GM12874 (cell line): ENCODE data around the gene TRNT1.

ENCODE experiments used
- TF ChIP-seq, protein P1 (sequence below): IDR thresholded peaks from 2 replicates; pipeline ENCODE4 v1.5.1; 2011; ENCODE audit warnings: low read depth, mild to moderate bottlenecking, control low read depth, low read length, moderate library complexity; ENCODE audit not compliant: insufficient read depth

Gene TRNT1

DNA sequence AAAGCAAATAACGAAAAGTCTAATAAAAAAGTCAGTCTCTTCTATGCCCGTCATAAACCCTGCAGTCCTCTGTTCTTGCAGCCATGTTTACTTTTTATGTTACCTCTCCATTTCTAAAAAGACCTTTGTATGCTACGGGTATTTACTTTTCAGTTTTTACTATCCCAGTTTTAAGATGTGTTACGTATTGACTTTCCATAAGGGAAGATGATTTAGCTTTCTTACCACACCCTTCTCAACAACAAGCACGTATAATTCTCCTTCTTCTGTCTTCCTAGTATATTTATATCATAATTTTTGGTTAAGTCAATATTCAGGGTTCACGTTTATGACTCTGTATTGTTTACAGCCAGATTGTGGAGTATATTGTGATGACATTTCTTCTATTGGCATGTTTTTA lies 10.8 kb downstream of the TRNT1 start:
- TF ChIP-seq, protein P1, sequence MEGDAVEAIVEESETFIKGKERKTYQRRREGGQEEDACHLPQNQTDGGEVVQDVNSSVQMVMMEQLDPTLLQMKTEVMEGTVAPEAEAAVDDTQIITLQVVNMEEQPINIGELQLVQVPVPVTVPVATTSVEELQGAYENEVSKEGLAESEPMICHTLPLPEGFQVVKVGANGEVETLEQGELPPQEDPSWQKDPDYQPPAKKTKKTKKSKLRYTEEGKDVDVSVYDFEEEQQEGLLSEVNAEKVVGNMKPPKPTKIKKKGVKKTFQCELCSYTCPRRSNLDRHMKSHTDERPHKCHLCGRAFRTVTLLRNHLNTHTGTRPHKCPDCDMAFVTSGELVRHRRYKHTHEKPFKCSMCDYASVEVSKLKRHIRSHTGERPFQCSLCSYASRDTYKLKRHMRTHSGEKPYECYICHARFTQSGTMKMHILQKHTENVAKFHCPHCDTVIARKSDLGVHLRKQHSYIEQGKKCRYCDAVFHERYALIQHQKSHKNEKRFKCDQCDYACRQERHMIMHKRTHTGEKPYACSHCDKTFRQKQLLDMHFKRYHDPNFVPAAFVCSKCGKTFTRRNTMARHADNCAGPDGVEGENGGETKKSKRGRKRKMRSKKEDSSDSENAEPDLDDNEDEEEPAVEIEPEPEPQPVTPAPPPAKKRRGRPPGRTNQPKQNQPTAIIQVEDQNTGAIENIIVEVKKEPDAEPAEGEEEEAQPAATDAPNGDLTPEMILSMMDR, result no peak

DNA sequence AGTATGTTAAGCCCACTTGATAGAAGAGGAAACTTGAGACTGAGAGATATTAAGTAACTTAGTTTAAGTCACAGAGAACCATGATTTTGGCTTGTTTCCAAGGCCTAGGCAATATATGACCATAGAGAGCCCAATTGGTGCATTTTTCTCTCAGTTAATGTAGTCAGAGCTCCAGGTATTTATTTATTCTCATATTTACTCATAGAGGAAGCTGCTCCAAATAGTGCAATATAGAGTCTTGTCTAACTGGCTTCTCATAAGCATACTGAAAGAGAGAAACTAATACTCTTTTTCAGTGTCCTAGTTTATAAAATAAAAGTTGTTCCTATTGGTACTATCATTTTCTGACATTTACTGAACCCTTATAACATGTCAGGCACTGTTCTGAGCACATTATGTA lies 15.2 kb downstream of the TRNT1 start:
- TF ChIP-seq, protein P1, result no peak

DNA sequence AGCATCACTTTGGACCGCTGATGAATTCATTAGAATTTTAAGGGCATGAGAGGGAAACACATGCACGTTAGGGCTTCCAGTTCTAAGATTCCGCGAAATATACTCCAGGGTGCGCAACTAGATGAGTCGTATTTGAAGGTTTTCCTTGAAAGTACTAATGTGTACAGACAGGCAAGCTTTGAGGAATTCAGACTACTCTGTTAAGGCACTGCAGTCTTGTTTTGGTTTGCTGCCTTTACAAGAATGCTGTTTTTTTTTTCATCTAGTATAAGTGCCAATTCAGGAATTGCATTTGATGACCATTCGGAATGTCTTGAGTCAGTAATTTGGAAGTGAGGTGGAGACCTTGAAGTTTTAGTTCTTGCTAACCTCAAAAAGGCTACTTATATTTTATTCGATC lies 19.1 kb downstream of the TRNT1 start:
- TF ChIP-seq, protein P1, result no peak

DNA sequence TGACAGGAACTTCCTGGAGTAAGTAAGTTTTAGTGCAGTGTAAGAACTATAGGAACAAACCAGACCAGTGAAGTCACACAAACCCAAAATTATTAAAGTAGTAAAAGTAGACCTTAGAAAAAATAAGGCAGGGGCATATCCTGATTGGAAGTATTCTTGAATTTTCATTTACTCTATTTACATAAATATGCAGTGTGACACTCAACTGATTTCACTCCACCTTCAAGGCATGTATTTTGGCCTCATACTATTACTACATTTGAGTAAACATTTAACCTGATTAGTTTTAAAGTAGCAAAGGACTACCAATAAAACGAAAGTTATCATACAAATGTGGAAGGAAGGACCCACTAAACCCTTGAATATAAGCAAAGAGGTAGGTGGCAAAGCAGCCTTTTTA lies 22.8 kb downstream of the TRNT1 start:
- TF ChIP-seq, protein P1, result no peak

DNA sequence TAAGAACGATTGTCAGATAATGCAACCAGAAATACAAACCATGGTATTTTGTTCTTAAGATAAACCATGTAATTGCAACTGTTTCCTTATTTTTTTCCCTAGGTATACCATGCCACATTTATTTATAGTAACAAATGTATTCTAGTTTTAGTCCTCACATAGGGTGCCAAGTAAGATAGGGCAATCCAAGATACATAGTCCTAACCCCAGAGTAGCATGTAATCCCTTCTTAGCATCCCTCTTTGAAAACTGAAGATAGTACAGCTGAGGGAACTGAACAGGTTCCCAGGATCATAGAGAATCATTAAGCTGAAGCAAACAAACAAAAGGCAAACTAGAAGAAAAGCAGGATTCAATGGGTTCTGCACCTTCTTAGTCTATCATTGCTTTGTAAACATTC lies 24.8 kb downstream of the TRNT1 start:
- TF ChIP-seq, protein P1, result no peak

DNA sequence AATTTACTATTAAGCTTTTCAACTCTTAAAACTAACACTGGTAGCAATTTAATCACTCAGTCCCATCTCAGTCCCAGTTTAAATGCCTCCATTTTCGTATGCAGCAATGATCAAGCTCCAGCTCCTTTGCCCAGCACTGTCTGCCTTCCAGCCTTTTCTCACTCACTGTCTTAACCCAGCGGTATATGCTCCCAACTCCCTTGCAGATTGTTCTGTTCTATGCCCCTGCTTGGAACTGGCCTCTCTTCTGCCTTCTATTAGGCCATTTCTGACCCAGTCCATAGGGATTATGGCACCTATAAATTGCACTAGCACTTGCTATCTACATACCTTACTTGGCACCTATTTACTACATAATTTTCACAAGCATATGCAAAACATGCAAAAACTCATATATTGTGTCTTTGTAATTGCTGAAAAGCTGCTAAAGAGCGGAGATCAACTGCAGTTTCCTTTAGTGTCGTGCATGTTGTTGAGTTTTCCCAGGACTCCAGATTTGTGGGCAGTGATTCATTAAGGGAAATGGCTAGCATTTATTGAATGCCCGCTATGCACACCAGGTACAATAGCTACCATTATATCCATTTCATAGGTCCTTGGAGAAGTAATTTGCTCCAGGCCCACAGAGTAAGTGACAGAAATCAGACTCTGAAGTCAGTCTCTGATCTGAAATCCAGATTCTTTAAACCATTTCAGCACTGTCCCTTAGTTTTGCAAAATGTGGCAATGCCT lies 28.3 kb downstream of the TRNT1 start:
- TF ChIP-seq, protein P1, result no peak

DNA sequence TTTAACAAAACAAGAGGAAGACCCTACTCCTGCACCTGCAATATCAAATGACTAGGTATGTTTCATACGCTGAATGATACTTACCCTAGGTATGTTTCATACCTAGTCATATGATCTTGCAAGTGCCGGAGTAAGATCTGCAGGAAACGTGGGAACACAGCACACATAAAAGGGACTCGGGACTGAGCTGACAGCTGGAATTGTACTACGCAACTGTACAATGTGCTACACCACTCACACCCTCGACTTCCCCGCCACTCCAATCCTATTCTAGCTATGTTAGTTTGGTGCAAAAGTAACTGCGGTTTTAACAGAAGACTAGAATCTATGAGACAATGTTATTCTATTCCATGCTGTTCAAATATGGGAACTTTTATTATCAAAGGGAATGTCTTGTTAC lies 30.7 kb downstream of the TRNT1 start:
- TF ChIP-seq, protein P1, result no peak

DNA sequence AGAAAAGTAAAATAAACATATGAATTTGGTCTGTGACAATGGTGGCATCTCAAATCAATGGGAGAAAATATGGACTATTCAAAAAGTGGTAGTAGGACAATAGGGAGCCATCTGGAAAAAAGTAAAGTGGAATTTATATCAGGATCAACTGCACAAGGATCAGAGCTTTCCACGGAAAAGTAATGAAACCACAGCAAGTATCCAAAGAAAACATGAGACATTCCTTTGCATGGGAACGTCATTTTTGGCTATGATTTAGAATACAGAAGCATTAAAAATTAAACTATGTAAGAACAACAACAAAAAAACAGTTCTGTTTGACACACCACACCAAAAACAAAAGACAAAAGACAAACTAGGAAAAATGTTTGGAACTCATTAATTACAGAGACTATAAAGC lies 34.1 kb downstream of the TRNT1 start:
- TF ChIP-seq, protein P1, result no peak
